WTC11 (cell line): ENCODE data around the gene BPHL.

Source experiments
- MAX ChIP-seq: sonication (generic); formaldehyde crosslinking; IDR thresholded peaks from 2 replicates; pipeline ENCODE4 v1.8.0; 2022; ENCODE audit warnings: mild to moderate bottlenecking, missing genetic modification reagents
- NR1H2 ChIP-seq: sonication (generic); formaldehyde crosslinking; IDR thresholded peaks from 2 replicates; pipeline ENCODE4 v1.9.0; 2021; ENCODE audit warnings: mild to moderate bottlenecking, moderate library complexity, missing genetic modification reagents
- ZNF423 ChIP-seq: fragments of 250-450 bp; sonication (Bioruptor Pico); IDR thresholded peaks from 2 replicates; pipeline ENCODE4 v2.1.2; 2022; ENCODE audit warnings: mild to moderate bottlenecking, moderate library complexity
- TF ChIP-seq, protein P1 (sequence below): fragments of 200-600 bp; IDR thresholded peaks from 2 replicates; pipeline ENCODE4 v1.8.0; 2022; ENCODE audit warnings: antibody characterized with exemption

DNA sequence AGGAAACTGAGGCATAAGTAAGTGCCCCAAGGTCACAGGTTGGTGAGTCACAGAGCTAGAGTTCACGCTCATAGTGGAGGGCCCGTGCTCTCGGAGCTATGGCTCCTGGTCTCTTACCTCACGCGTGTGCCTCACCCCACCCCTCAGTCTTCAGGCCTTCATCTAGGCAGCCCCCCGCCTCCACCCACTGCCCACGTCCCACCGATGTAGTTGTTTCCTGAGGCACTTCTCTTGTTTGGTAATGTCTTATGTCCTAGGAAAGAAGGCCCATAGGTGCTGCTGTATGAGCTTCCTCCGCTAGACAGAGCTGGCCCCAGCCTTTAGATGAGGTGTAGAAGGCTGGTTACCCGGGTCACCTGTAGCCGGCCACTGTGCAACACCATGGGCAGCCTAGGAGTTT is 45.1 kb upstream of the BPHL start:
- TF ChIP-seq ZNF423 (no peak), MAX (CRISPR knock-in tag) (no peak), NR1H2 (CRISPR knock-in tag) (no peak)
- TF ChIP-seq, protein P1, sequence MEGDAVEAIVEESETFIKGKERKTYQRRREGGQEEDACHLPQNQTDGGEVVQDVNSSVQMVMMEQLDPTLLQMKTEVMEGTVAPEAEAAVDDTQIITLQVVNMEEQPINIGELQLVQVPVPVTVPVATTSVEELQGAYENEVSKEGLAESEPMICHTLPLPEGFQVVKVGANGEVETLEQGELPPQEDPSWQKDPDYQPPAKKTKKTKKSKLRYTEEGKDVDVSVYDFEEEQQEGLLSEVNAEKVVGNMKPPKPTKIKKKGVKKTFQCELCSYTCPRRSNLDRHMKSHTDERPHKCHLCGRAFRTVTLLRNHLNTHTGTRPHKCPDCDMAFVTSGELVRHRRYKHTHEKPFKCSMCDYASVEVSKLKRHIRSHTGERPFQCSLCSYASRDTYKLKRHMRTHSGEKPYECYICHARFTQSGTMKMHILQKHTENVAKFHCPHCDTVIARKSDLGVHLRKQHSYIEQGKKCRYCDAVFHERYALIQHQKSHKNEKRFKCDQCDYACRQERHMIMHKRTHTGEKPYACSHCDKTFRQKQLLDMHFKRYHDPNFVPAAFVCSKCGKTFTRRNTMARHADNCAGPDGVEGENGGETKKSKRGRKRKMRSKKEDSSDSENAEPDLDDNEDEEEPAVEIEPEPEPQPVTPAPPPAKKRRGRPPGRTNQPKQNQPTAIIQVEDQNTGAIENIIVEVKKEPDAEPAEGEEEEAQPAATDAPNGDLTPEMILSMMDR = no peak
